WERI-Rb-1 (cell line): ENCODE measurements around the gene CACNA2D1.

Experiments used
- DNase-seq: peaks from one replicate; pipeline ENCODE4 v3.0.0-alpha.2; 2020
- H3K27ac ChIP-seq: fragments of 250-450 bp; sonication (Bioruptor Pico); 2 replicates; pipeline ENCODE4 v1.5.1; 2020; ENCODE audit warnings: mild to moderate bottlenecking, moderate library complexity
- H3K27me3 ChIP-seq: fragments of 250-450 bp; sonication (Bioruptor Pico); 2 replicates; pipeline ENCODE4 v1.5.1; 2021; ENCODE audit warnings: mild to moderate bottlenecking, low read depth, moderate library complexity; ENCODE audit not compliant: insufficient read depth, severe bottlenecking
- H3K36me3 ChIP-seq: fragments of 250-450 bp; sonication (Bioruptor Pico); 2 replicates; pipeline ENCODE4 v1.5.1; 2020; ENCODE audit warnings: mild to moderate bottlenecking, moderate library complexity
- H3K4me3 ChIP-seq: 2 replicates; pipeline ENCODE4 v1.5.1; 2011; ENCODE audit warnings: low read depth, mild to moderate bottlenecking, control low read depth, low read length
- H3K9me3 ChIP-seq: fragments of 250-450 bp; sonication (Bioruptor Pico); 2 replicates; pipeline ENCODE4 v1.5.1; 2021; ENCODE audit warnings: mild to moderate bottlenecking, moderate library complexity; ENCODE audit not compliant: severe bottlenecking
- TF ChIP-seq, protein P1 (sequence below): IDR thresholded peaks from 2 replicates; pipeline ENCODE4 v1.5.1; 2011; ENCODE audit warnings: low read depth, mild to moderate bottlenecking, control low read depth, inconsistent platforms, low read length

Gene CACNA2D1

DNA sequence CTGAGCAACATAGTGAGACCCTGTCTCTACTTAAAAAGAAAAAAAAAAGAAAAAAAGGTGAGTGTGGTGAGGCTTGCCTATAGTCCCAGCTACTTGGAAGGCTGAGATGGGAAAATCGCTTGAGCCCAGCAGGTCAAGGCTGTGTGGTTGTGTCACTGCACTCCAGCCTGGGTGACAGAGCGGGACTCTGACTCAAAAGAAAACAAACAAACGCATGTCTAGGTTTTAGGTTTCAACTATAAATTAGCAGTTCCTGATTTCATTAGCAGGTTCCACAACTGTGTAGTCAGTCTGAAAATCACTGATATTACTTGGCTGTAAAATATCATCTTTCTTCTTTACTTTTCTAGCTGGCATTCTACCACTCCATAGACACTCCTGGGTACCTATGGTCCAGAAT lies 518.0 kb downstream of the CACNA2D1 start:
- H3K27me3 ChIP-seq = no peaks in the 10 kb centered on the region
- H3K4me3 ChIP-seq = no peak overlapping the region
- H3K27ac ChIP-seq = no peak overlapping the region
- H3K36me3 ChIP-seq = no peaks in the 10 kb centered on the region
- TF ChIP-seq, protein P1, sequence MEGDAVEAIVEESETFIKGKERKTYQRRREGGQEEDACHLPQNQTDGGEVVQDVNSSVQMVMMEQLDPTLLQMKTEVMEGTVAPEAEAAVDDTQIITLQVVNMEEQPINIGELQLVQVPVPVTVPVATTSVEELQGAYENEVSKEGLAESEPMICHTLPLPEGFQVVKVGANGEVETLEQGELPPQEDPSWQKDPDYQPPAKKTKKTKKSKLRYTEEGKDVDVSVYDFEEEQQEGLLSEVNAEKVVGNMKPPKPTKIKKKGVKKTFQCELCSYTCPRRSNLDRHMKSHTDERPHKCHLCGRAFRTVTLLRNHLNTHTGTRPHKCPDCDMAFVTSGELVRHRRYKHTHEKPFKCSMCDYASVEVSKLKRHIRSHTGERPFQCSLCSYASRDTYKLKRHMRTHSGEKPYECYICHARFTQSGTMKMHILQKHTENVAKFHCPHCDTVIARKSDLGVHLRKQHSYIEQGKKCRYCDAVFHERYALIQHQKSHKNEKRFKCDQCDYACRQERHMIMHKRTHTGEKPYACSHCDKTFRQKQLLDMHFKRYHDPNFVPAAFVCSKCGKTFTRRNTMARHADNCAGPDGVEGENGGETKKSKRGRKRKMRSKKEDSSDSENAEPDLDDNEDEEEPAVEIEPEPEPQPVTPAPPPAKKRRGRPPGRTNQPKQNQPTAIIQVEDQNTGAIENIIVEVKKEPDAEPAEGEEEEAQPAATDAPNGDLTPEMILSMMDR = no peak
- no peak for DNase-seq
- H3K9me3 ChIP-seq = no peaks in the 10 kb centered on the region

DNA sequence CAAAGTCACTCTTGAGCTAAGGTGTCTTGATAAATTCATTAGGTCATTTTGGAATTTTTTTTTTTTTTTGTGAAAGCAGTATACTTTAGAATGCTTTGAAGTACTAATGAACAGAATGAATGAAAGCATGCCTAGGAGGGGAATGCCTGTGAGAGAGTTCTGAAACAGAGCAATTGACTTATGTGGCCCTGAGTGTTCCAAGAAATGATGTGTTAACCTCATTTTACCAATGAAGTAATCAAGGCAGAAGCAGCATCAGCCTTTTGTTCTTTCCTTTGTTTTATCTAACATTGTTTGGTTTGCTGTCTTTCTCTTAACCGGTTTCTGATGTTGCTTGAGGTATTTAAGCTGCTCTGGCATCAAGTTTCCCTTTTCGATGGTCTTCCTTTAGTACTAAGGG lies 519.1 kb downstream of the CACNA2D1 start:
- Histone ChIP-seq H3K4me3 (no peak overlapping the region), H3K36me3 (no peaks in the 10 kb centered on the region), H3K9me3 (no peaks in the 10 kb centered on the region), H3K27me3 (no peaks in the 10 kb centered on the region), H3K27ac (no peak overlapping the region)
- no peak for DNase-seq
- TF ChIP-seq, protein P1 = no peak

DNA sequence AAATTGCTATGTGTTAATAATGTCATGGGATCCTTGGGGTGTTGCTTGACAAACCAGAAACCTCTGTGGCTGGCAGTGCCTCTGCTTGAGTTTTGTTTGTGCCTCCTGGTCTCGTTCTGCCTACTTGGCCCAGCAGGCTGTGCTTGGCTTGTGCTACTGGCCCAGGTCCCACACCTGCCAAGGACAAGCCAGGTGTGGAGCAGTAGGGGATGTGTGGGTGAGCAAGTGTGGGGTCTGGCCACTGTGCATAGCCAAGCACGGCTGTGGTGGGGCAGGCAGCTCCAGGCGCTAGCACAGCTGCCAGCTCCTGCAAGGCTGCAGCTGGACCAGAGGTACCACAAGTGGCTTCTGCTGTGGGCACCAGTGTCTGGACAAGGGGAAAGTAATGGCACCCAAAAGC lies 524.1 kb downstream of the CACNA2D1 start:
- Histone ChIP-seq H3K36me3 (no peaks in the 10 kb centered on the region), H3K27me3 (no peaks in the 10 kb centered on the region), H3K4me3 (no peak overlapping the region), H3K9me3 (no peaks in the 10 kb centered on the region), H3K27ac (no peak overlapping the region)
- TF ChIP-seq, protein P1 = no peak
- DNase-seq = no peak

DNA sequence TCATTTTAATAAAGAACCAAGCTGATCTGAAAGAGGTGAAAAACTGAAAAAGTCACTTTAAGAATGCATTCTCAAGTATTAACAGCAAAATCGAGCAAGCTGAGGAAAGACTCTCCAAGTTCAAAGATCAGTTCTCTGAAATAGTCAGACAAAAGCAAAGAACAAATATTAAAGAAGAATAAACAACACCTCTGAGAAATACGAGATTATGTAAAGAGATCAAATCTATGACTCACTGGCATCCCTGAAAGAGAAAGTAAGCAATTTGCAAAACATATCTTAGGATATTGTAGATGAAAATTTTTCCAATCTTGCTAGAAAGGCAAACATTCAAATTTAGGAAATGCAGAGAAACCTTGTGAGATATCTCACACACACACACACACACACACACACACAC lies 535.4 kb downstream of the CACNA2D1 start:
- no peak for DNase-seq
- Histone ChIP-seq H3K27ac (no peak overlapping the region), H3K4me3 (no peak overlapping the region), H3K27me3 (no peaks in the 10 kb centered on the region), H3K9me3 (no peaks in the 10 kb centered on the region), H3K36me3 (no peaks in the 10 kb centered on the region)
- TF ChIP-seq, protein P1 = no peak

DNA sequence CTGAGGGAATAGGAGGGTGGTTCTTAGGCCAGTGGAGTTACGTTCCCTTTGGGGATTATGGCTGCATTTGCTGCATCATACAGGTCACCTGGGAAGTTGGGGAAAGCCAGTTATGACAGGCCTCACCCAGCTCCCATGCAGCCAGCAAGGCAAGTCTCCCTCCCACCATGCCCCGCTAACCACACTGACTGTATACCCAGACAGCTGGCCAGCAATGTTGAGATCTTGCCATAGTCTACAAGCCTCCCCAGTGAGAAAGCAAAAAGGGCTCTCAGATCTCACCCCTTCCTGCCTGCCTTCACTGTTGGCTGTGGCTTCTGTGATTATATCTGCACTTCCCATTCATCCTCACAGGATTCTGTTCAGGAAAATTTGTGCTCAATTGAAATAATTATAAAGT lies 540.5 kb downstream of the CACNA2D1 start:
- no peaks in the 10 kb centered on the region for H3K27me3 ChIP-seq
- DNase-seq = no peak
- no peak overlapping the region for H3K27ac ChIP-seq
- no peak overlapping the region for H3K4me3 ChIP-seq
- TF ChIP-seq, protein P1 = no peak
- no peaks in the 10 kb centered on the region for H3K36me3 ChIP-seq
- no peaks in the 10 kb centered on the region for H3K9me3 ChIP-seq

DNA sequence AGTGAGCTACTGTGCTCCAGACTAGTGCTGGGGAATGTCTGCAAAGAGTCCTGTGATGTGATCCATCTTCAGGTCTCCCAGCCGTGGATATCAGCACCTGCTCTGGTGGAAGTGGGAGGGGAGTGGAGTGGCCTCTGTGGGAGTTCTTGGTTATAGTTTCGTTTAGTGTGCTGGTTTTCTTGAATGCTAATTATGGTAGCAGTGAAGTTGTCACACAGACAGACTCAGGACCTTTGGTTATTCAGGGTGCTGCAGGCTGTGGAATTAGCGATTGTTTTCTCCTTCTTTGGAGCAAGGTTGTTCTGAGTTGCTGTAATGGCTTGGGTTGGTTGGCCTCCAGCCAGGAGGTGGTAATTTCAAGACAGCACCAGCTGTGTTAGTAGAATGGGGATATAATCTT lies 541.0 kb downstream of the CACNA2D1 start:
- TF ChIP-seq, protein P1 = no peak
- no peak for DNase-seq
- no peak overlapping the region for H3K27ac ChIP-seq

More for the DNA sequence above, 541.0 kb downstream of the CACNA2D1 start:
- no peaks in the 10 kb centered on the region for H3K27me3 ChIP-seq
- H3K4me3 ChIP-seq = no peak overlapping the region
- H3K36me3 ChIP-seq = no peaks in the 10 kb centered on the region
- no peaks in the 10 kb centered on the region for H3K9me3 ChIP-seq
